ENCODE data around the gene MRC1. TPM values are rescaled to one million over a fixed set of nuclear protein-coding genes. Genes with fewer than 3 reads are reported as not detected.

Gene MRC1
- total and polyA plus RNA-seq, 2 of the 8 experiments (the other 6 are each of a cell fraction or from before 2014, with no cell fraction given): 0.03 to 0.06 TPM

- TF ChIP-seq E2F6 (IDR thresholded peaks at IDR 0.05): no peak
These were observed 95.4 kb downstream of the MRC1 start (continued) for GRCh38 chr10:17904564-17904963.
